GM19372 (cell line): ENCODE measurements around the gene RNU1-3.
"Not testable (repeated sequence)": the region's sequence is repeated elsewhere in the genome, so short reads cannot be mapped to it uniquely, and the experiment has no call there.

Experiments
- ATAC-seq: cut with Tn5 transposase; IDR thresholded peaks from one replicate; pipeline ENCODE4 v1.9.1; 2021; ENCODE audit warnings: mild to moderate bottlenecking, low read depth, moderate library complexity; ENCODE audit not compliant: unreplicated experiment

Gene RNU1-3

DNA sequence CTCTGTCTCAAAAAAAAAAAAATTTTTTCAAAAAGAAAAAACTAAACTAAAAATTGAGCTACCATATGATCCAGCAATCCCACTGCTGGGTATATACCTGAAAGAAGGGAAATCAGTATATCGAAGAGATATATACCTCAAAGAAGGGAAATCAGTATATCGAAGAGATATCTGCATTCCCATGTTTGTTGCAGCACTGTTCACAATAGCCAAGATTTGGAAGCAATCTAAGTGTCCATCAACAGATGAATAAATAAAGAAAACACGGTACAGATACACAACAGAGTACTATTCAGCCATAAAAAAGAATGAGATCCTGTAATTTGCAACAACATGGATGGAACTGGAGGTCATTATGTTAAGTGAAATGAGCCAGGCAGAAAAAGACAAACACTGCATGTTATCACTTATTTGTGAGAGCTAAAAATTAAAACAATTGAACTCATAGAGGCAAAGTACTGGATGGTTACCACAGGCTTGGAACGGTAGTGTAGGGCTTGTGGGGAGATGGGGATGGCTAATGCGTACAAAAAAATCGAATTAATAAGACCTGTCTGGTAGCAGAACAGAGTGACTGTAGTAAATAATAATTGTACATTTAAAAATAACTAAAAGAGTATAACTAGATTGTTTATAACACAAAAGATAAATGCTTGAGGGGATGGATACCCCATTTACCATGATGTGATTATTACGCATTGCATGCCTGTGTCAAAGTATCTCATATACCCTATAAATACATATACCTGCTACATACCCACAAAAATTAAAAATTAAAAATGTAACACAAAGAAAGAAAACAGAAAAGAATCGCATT is 25.4 kb downstream of the RNU1-3 start:
- not testable (repeated sequence) for ATAC-seq

DNA sequence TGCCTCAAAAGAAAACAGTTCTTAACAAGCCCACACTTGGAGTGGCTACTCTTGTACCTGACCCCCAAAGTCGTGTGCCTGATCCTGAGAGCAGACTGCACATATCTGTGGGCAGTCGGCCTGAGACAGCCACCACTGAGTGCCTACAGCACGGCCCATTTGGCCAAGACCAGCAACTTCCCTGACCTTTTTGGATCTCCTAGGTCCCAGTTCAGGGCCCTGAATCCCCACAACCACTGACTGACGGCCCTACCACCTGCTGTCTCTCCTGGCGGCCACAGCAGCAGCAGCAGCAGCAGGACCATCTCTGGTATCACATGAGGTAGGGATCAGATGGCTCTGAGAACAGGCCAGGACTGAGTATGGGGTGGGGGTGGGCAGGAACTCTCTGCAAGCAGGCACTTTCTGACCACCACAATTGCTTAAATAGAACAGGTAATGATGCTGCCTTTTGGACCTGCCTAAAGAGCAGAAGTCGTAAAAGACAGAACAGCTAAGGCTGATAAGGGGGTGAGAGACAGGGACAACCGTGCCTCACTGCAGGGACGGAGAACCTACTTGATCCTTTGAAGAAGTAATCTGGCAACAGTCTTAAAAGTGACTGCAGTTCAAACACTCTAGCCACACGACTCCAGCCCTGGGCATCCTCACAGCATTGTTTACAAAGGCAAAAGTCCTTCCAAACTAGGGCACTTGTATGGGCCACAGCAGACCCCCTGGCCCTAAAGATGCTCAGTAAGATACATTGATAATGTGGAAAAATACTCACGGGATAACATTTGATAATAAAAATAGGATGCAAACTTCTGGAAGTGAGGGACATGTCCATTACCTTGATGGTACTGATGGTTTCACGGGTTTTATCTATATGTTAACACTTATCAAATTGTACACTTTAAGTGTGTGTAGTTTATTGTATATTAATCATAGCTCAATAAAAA is 27.4 kb downstream of the RNU1-3 start:
- ATAC-seq, result not testable (repeated sequence)

DNA sequence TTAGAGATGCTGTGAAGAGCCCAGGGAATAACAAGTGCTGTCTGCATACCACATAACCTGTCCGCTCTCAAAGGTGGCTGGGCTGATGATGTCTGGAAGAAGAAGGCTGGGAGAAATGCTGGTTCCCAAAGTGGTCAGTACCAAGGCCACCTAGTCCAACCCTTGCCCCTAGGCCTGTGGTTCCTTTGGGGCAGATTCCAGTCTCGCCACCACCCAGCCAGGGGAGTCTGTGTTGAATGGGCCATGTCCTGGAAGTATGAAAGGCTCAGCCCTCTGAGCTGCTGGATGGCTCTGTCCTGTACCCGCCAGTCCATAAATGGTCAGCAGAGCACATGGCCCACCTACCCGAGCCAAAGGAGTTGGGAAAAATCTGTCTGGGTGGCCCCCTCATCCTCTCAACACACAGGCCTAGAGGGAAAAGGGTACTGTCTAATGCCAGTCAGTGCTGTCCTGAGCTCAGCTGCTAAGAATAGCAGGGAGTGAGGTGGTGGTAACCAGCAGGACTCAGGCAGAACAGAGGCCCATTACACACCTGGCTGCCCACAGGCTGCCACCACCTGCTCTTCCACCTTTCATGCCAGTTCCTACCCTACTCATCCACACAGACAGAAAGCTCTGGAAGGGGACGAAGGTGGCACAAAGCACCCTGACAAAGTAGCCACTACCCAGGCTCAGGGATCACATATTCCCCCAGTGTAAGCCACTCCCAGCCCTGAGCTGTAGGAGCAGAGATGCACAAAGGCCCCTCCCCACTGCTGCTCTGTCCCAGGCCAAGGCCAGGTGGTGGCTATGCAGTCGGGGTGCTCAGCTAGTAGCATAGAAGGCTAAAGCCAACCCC is 28.6 kb downstream of the RNU1-3 start:
- not testable (repeated sequence) for ATAC-seq

DNA sequence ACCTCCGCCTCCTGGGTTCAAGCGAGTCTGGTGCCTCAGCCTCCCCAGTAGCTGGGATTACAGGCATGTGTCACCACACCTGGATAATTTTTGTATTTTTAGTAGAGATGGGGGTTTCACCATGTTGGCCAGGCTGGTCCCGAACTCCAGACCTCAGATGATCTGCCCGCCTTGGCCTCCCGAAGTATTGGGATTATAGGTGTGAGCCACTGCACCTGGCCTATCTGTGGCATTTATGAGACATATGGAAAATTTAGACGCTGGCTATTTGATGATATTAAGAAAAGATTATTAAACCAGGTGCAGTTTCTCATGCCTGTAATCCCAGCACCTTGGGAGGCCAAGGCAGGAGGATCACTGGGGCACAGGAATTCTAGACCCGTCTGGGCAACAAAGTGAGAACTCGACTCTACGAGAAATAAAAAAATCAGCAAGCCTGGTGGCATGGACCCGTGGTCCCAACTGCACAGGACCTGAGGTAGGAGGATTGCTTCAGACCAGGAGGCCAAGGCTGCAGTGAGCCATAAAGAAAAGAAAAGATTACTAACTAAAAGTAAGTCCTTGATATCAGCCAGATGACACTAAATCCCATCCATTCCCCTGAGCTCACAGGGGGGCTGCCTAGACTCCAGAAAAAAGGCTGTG is 30.1 kb downstream of the RNU1-3 start:
- not testable (repeated sequence) for ATAC-seq

DNA sequence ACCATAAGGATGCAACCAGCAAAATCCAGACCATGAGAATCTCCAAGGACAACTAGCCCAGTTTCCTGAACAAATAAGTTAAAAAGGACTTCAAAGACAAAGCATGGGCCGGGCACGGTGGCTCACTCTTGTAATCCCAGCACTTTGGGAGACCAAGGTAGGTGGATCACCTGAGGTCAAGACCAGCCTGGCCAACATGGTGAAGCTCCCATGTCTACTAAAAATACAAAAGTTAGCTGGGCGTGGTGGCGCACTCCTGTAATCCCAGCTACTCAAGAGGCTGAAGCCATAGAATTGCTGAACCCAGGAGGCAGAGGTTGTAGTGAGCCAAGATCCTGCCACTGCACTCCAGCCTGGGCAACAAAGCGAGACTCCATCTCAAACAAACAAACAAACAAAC is 30.8 kb downstream of the RNU1-3 start:
- not testable (repeated sequence) for ATAC-seq

DNA sequence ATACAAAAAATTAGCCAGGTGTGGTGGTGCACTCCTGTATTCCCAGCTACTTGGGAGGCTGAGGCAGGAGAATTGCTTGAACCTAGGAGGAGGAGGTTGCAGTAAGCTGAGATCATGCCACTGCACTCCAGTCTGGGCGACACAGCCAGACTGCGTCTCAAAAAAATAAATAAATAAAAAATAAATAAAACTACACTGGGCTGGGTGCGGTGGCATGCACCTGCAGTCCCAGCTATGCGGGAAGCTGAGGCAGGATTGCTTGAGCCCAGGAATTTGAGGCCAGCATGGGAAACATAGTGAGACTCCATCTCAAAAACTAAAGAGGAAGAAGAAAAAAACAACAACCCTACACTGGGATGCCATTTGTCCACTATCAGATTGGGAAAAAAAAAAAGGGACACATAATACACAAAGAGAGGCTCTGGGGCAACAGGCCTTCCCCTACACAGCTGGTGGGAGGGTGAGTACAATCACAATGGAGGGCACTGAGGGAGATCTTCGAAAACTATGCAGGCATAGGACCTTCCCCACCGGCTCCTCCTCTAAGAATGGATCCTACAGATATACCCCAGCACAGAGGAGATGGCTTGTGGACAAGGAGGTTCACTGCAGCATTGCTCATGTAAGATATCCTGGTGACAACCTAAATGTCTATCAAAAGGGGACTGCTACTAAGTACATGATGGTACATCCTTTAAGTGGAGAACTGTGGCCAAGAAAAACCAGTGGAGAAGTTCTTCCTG is 33.0 kb downstream of the RNU1-3 start:
- not testable (repeated sequence) for ATAC-seq

DNA sequence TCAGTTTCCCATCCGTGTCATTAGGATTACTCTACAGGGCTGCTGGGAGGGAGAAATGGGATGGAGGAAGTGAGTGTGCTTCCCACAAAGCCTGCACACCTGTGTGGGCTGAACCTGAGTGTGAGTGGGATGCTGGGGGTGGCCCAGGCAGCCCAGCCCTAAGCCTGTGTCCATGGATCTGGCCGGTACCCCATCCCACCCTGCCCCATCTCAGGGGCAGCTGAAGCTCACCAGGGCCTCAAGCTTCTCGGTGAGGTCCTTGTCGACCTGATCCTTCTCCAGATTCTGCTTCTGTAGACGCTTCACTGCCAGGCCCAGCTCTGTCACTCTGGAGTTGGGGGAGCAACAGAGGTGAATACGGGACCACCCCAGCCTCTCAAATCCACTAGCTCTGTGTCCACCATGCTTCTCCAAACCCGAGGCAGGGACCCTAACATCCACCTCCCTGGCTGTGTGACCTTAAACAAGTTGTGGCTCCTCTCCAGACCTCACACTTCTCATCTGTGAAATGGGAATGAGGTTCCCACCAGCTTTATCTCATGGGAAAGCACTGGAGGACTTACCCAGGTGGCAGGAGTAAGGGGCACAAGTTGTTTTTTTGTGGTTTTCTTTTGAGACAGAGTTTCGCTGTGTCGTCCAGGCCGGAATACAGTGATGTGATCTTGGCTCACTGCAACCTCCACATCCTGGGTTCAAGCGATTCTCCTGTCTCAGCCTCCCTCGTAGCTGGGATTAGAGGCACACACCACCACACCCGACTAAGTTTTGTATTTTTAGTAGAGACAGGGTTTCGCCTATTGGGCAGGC is 34.5 kb downstream of the RNU1-3 start:
- not testable (repeated sequence) for ATAC-seq

DNA sequence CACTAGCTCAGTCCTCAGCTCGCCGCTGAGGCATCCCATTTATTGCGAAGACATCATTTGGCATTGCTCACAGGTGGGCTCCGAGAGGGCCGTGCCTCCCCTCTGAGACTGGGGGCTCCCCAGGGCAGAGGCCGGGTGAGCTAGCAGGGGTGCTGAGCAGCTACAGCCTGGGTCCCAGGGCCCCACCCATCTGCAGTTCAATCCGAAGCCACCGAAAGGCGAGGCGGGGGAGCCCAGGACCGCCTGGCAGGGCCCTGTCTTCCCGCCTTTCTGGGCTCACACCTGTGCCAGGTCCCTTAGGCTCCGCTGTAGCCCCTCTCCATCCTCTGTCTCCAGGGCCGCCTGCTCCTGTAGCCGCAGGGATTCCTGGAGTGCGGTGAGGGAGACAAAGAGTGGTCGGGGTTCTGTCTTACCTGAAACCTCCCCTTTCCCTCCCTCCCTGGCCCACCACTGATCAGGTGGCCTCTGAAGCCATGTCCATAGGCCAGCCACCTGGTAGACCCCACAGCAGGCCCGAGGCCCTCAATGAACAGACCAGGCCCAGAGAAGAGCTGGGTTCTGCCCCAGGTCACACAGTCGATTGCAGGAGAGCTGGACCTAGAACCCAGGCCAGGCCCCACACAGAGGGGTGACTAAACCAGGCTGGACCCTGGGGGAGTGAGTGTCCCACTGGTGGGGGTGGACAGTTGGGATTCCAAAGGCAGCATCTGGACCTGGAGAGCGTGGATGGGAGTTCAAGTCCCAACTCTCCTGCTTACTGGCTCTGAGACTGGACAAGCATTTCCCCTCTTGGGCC is 35.3 kb downstream of the RNU1-3 start:
- no peak for ATAC-seq

DNA sequence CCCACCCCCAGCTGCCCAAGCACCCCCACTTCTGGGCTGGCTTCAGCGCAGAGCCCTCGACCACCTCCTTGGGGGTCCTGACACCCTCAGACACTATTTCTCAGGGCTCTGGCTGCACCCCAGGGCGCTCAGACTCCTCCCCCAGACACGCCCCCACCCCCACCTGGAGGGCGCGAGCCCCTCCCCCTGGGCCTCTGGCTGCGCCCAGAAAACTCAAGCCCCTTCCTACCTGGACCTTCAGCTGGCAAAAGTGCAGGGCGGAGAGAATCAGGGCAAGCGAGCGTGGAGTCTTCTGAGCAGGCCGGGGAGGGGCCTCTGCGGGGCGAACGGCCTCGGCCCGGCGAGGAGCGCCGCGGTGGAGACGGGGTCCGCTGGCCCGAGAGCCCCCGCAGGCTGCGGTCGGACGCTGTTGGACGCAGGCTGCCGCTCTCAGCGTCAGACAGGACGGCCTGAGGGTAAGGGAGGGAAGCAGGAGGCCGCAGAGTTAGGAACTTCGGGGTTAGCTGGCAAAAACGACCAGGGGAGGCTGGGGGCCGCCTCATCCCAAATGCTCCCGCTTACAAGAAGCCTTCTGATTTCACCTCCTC is 36.0 kb downstream of the RNU1-3 start:
- ATAC-seq, result no peak

DNA sequence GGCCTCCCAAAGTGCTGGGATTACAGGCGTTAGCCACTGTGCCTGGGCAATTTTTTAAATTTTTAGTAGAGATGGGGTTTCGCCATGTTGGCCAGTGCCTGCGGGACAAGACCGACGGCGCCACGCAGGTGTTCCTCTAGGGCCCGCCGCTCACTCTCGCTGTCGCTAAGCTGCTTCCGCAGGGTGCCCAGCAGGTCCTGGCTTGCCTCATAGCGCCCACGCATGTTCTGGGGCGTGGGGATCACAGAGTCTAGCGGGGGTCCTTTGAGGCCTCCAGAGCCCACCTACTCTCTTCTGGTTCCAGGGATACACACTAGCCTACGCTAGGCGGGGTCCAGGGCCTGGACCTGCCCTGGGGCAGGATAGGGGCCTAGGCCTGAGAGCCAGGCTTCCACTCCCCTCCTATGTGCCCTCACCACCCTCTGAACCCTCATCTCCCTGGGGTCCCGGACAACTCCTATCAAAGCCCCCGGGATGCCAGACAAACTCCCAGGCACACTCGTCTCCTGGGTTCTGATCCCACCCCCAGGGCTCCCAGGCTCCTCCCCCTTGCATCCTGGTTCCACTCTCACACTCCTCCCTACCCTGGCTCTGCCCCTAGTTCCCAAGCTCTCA is 36.7 kb downstream of the RNU1-3 start:
- not testable (repeated sequence) for ATAC-seq

DNA sequence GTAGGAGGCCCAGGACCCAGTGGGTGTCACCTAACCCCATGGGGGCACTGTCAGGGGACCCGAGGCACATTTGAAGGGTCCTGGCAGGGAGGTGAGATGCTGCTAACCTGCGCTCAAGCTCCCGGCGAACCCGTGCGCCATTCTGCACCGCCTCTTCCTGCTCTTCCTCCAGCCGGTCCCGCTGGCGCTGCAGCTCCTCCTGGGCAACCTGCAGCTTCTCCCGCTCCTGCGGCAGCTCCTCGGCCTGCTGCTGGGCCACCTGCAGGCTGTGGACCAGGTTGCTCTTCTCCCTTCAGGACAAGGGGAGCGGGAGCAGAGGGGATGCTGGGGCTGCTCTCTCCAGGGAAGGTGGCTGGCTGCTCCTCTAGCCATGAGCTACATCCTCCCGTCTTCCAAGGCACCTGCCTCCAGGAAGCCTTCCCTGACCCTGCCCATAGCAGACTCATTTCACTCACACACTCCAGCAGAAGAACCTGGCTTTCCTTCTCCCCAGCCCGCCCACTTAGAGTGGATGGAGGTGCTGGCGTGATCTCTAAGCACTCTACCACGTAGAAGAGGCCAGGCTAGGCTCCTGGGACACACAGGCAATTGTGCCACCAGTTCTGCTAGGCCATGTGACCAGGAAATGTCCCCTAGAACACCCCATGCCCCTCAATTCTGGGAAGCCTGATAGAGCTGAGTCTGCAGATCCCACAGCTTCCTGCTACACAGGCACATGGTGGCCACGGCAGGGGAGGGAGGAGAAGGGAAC is 38.2 kb downstream of the RNU1-3 start:
- no peak for ATAC-seq

DNA sequence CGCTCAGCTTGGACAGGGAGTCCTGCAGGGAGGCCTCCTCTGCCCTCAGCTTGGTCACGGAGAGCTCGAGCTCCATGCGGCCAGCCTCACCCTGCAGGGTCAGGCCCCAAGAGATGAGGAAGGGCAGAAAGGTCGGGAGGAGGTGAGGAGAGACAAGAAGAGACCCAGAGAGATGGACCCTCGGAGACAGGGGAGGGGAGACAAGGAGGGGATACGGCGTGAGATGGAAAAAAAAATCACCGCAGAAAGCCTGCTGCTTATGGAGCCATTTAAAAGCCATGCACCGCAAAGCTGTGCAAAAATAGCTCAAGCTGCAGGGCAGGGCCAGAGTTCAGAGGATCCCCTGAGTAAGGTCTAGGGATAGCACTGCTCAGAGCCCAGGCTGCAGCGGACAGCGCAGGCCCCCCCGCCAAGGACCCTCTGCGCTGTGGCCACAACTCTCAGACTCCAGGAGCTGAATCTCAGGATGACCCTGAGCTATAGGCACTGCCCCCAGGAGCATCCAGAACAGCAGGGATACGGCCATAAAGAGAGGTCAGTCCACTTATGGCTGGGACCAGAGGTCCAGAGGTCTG is 40.3 kb downstream of the RNU1-3 start:
- not testable (repeated sequence) for ATAC-seq

DNA sequence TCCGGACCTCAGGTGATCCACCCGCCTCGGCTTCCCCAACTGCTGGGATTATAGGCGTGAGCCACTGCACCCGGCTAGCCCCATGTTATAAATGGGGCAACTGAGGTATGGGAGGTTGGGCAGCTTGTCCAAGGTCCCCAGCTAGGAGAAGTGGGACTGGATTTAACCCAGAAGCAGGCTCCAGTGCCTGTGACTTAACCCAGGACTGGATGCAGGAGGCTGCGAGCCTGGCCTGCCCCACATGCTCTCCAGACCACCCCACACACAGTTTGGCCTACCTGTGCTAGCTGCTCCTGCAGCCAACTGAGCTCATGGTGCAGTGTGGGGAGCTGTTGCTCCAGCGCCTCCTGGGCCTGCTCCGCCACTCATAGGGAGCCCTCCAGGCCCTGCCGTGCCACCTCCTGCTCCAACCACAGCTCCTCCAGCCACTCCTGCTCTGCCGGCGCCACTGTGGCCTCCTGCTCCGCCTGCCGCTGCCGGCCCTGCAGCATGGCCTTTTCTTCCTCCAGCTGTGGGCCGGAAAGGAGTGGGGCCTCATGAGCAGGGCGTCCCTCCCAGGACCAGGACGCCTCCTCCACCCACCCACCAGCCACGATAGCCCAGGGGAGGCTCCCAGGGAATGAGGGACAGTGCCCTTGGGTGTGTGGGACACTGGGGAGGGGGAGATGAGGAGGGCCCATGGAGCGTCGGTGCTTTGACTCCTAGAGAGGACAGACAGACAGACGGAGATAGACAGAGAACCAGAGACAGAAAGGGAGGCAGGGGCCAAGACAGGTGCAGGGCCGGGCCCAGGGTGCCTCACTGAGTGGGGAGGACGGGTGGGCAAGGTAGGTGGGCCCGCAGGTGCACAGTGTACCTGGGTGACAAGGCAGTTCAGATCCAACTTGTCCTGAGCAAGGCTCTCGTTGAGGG is 41.0 kb downstream of the RNU1-3 start:
- no peak for ATAC-seq

DNA sequence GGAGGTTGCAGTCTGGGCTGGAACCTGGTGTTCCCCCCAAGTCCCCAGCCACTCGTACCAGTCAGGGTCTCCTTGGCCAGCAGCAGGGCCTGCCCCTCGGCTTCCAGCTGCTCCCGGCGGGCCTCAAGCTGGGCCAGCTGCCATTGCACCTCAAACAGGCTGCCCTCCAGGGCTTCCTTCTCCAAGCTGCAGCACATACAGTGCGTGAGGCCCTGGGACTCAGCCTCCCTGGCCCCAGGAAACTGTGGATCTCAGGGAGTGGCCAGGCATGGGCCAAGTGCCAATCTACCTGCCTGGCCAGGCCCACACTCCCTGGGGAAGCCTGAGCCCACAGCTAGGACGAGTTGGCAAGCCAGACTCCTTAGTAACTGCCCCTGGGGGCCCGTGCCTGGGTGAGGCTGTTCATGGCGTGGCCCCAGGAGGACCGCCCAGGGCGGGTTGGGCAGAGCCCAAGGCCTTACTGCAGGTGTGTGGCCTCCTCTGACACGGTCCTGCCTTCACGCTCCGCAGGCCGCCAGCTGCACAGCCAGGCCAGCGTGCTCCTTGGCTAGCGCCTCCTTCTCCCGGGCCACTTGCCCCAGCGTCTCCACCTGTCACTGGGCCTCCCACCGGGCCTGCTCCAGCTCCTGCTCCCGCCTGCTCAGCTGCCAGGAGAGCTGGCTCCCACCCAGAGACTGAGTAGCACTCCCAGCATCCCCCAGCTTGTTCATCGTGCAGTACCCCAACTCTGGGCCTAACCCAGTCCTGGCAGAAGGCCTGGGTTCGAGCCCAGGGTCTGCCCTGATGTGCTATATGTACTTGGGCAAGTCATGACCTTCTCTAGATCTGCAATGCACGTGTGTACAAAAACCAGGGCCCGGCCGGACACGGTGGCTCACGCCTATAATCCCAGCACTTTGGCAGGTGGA is 42.7 kb downstream of the RNU1-3 start:
- not testable (repeated sequence) for ATAC-seq
